Adrenal gland (tissue), 12 donors: ENCODE data around the gene NINL. TPM values are rescaled to one million over a fixed set of nuclear protein-coding genes. Genes with fewer than 3 reads are reported as not detected.

ENCODE experiments used
- DNase-seq, 7 donors: peaks; one replicate each; pipeline ENCODE4 v3.0.0-alpha.2; 2019 to 2020
- H3K27ac ChIP-seq, 5 donors: fragments of 200-600 bp; sonication (generic) in 4 of 5; 1 replicate in 3 of 5; 2 replicates in 2 of 5; pipeline versions ENCODE4 v1.5.1 to v1.8.0; 2016 to 2020; ENCODE audit warnings: mild to moderate bottlenecking in 1 of 5
- H3K27me3 ChIP-seq: fragments of 200-600 bp; 2 replicates; pipeline ENCODE4 v1.8.0; 2021
- H3K36me3 ChIP-seq, 2 donors: fragments of 200-600 bp; replicated peaks in 1 of 2; 1 replicate in 1 of 2; 2 replicates in 1 of 2; pipeline versions ENCODE4 v1.5.1 to v1.8.0; 2018 to 2022
- H3K4me1 ChIP-seq, 2 donors: fragments of 200-600 bp; replicated peaks in 1 of 2; 1 replicate in 1 of 2; 2 replicates in 1 of 2; pipeline versions ENCODE4 v1.5.1 to v1.8.0; 2018 to 2021
- H3K4me3 ChIP-seq, 4 donors: fragments of 200-600 bp; sonication (generic) in 3 of 4; one replicate each; pipeline ENCODE4 v1.5.1; 2016 to 2018
- H3K9me3 ChIP-seq, 3 donors: fragments of 200-600 bp; sonication (generic) in 1 of 3; replicated peaks in 1 of 3; 1 replicate in 2 of 3; 2 replicates in 1 of 3; pipeline versions ENCODE4 v1.5.1 to v1.8.0; 2016 to 2021
- POLR2A ChIP-seq, 2 donors: fragments of 450-650 bp; IDR thresholded peaks; one replicate each; pipeline ENCODE4 v1.6.1; 2017; ENCODE audit warnings: antibody characterized with exemption in 2 of 2, mild to moderate bottlenecking in 2 of 2, moderate library complexity in 1 of 2
- WGBS, 4 donors: extraction: QIAGEN DNeasy Blood & Tissue Kit in 2 of 4; methylation state at CpG; one replicate each; pipeline versions ENCODE4 v1.1.5 to v1.1.7; 2013 to 2017; 5-methylcytosine and 5-hydroxymethylcytosine counted together
- intact Hi-C, 2 donors: fragments of 100-400 bp; cut with DNase I; formaldehyde crosslinking; loops; one replicate each; pipeline versions ENCODE4 v1.14.1 to v1.15.0; 2022 to 2023
- polyA plus RNA-seq, 3 donors: library from polyadenylated mRNA; stranded (reverse); fragments of 200-250 nt in 2 of 3; fragments of 350-450 nt in 1 of 3; fragmentation: Illumina TruSeq in 1 of 3; extraction: RNeasy Lipid Tissue Mini Kit (QIAGEN cat#74804) in 1 of 3; gene quantifications; one replicate each; pipeline ENCODE4 v1.2.3, GENCODE V29; 2013 to 2014
- total RNA-seq, 9 donors: library from RNA; depleted of rRNA in 4 of 9; stranded (reverse); fragments of >200 nt in 4 of 9; fragments of 120-200 nt in 1 of 9; fragmentation: NEBNext Ultra II Directional in 1 of 9; extraction: Animal tissue kit (Norgen Biotek cat#: 25700) in 1 of 9; gene quantifications; one replicate each; pipeline versions ENCODE4 v1.1.0 to v1.2.4, GENCODE V29; 2013 to 2023
- TF ChIP-seq, protein P1 (sequence below), 6 experiments: fragments of 450-650 bp in 4 of 6; fragments of 200-600 bp in 2 of 6; sonication (generic) in 1 of 6; IDR thresholded peaks; 1 replicate in 5 of 6; 2 replicates in 1 of 6; pipeline versions ENCODE4 v1.5.1 to v1.8.0; 2016 to 2021; ENCODE audit warnings: antibody characterized with exemption in 6 of 6, mild to moderate bottlenecking in 2 of 6, moderate library complexity in 1 of 6
- donor health status: healthy with polysubstance abuse.
- donor health status: Bipolar disorder and iron deficiency.
- donor health status: DM: yes; HTN: yes; CAD: no.
- donor health status: DM: no; HTN: no; CAD: no.
- donor health status: DM: no; HTN: no; CAD: no.
- donor health status: DM: yes; HTN: yes; CAD: no.

The NINL gene
- total and polyA plus RNA-seq, 12 donors, result 10.0 to 30.9 (median 15.4) TPM

- Histone ChIP-seq H3K36me3 (no peaks in the 10 kb centered on the region), H3K4me1 (no peaks in the 10 kb centered on the region), H3K4me3 (no peak overlapping the region), H3K27ac (no peak overlapping the region), H3K27me3 (no peaks in the 10 kb centered on the region), H3K9me3 (no peaks in the 10 kb centered on the region)
- 93 to 98% (median 94%) methylated on average over 3 of the region's 3 CpGs for WGBS, 4 donors
- intact Hi-C loops, result no loop called here
- TF ChIP-seq, protein P1, sequence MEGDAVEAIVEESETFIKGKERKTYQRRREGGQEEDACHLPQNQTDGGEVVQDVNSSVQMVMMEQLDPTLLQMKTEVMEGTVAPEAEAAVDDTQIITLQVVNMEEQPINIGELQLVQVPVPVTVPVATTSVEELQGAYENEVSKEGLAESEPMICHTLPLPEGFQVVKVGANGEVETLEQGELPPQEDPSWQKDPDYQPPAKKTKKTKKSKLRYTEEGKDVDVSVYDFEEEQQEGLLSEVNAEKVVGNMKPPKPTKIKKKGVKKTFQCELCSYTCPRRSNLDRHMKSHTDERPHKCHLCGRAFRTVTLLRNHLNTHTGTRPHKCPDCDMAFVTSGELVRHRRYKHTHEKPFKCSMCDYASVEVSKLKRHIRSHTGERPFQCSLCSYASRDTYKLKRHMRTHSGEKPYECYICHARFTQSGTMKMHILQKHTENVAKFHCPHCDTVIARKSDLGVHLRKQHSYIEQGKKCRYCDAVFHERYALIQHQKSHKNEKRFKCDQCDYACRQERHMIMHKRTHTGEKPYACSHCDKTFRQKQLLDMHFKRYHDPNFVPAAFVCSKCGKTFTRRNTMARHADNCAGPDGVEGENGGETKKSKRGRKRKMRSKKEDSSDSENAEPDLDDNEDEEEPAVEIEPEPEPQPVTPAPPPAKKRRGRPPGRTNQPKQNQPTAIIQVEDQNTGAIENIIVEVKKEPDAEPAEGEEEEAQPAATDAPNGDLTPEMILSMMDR (IDR thresholded peaks at IDR 0.05), result no peak
- TF ChIP-seq POLR2A (IDR thresholded peaks at IDR 0.05), result no peak
- DNase-seq, result no peak
Measured at GRCh38 chr20:25424536-25424935, 160.8 kb downstream of the NINL start.

- no peaks in the 10 kb centered on the region for H3K36me3 ChIP-seq
- H3K27ac ChIP-seq, result no peak overlapping the region
- DNase-seq, result no peak
- no peaks in the 10 kb centered on the region for H3K4me1 ChIP-seq
- H3K4me3 ChIP-seq, result no peak overlapping the region
- no peak for TF ChIP-seq POLR2A (IDR thresholded peaks at IDR 0.05)
- TF ChIP-seq, protein P1 (IDR thresholded peaks at IDR 0.05), result no peak
- H3K27me3 ChIP-seq, result no peaks in the 10 kb centered on the region
- WGBS, 4 donors, result 68 to 87% (median 82%) methylated on average over 4 of the region's 4 CpGs
- intact Hi-C loops, result no loop called here
- no peaks in the 10 kb centered on the region for H3K9me3 ChIP-seq
Measured at GRCh38 chr20:25422032-25422431, 163.3 kb downstream of the NINL start.

GRCh38 chr20:25421102-25421501 is 164.2 kb downstream of the NINL start:
- no peaks in the 10 kb centered on the region for H3K27me3 ChIP-seq
- no peak overlapping the region for H3K4me3 ChIP-seq
- H3K9me3 ChIP-seq, result no peaks in the 10 kb centered on the region
- no peaks in the 10 kb centered on the region for H3K4me1 ChIP-seq
- TF ChIP-seq, protein P1 (IDR thresholded peaks at IDR 0.05), result no peak
- no peaks in the 10 kb centered on the region for H3K36me3 ChIP-seq
- H3K27ac ChIP-seq, result no peak overlapping the region
- no peak for DNase-seq
- intact Hi-C loops, result no loop called here

GRCh38 chr20:25418776-25419175 is 166.6 kb downstream of the NINL start:
- Histone ChIP-seq H3K9me3 (no peaks in the 10 kb centered on the region), H3K36me3 (no peaks in the 10 kb centered on the region), H3K4me1 (no peaks in the 10 kb centered on the region), H3K4me3 (no peak overlapping the region), H3K27me3 (no peaks in the 10 kb centered on the region), H3K27ac (no peak overlapping the region)
- no peak for DNase-seq
- TF ChIP-seq POLR2A (IDR thresholded peaks at IDR 0.05), result no peak
- TF ChIP-seq, protein P1 (IDR thresholded peaks at IDR 0.05), result no peak
- intact Hi-C loops, result no loop called here
- 75 to 100% (median 96%) methylated on average over 1 of the region's 1 CpG for WGBS, 4 donors
